Prostate gland (tissue), 2 donors: ENCODE results near the gene GAP43.

ENCODE experiments used
- CTCF ChIP-seq, 4 experiments: fragments of 200-600 bp in 2 of 4; fragments of 450-650 bp in 2 of 4; sonication (generic) in 2 of 4; IDR thresholded peaks; 1 replicate in 3 of 4; 2 replicates in 1 of 4; pipeline ENCODE4 v1.5.1; 2016 to 2019; ENCODE audit warnings: antibody characterized with exemption in 4 of 4, mild to moderate bottlenecking in 2 of 4, moderate library complexity in 2 of 4
- POLR2A ChIP-seq: fragments of 450-650 bp; IDR thresholded peaks from one replicate; pipeline ENCODE4 v1.6.1; 2016; ENCODE audit warnings: antibody characterized with exemption, mild to moderate bottlenecking

GRCh38 chr3:115660646-115661337, 37.5 kb downstream of the GAP43 start:
- TF ChIP-seq POLR2A (no peak), CTCF (IDR thresholded peaks at IDR 0.05) (no peak)
